Upper lobe of right lung (tissue), 1 donor: Measurements from ENCODE around the gene TFDP1. TPM values are rescaled to one million over a fixed set of nuclear protein-coding genes. Genes with fewer than 3 reads are reported as not detected.

Experiments used
- ATAC-seq: fragments of 200-7000 bp; cut with Tn5 transposase; one replicate; pipeline ENCODE4 v1.9.1; 2020; ENCODE audit warnings: mild to moderate bottlenecking, moderate library complexity
- DNase-seq: peaks from one replicate; pipeline ENCODE4 v3.0.0-alpha.2; 2020
- H3K27ac ChIP-seq: fragments of 200-600 bp; one replicate; pipeline ENCODE4 v1.8.0; 2022
- H3K27me3 ChIP-seq: fragments of 200-600 bp; one replicate; pipeline ENCODE4 v1.8.0; 2022; ENCODE audit warnings: mild to moderate bottlenecking
- H3K36me3 ChIP-seq: fragments of 200-600 bp; one replicate; pipeline ENCODE4 v1.8.0; 2022
- H3K4me1 ChIP-seq: fragments of 200-600 bp; one replicate; pipeline ENCODE4 v1.8.0; 2022
- H3K4me3 ChIP-seq: fragments of 200-600 bp; one replicate; pipeline ENCODE4 v1.8.0; 2022; ENCODE audit warnings: mild to moderate bottlenecking
- H3K9me3 ChIP-seq: fragments of 200-600 bp; one replicate; pipeline ENCODE4 v1.8.0; 2022
- intact Hi-C: fragments of 100-400 bp; cut with DNase I; formaldehyde crosslinking; loops from one replicate; pipeline ENCODE4 v1.11.0; 2022
- total RNA-seq: library from RNA; stranded (reverse); fragmentation: NEBNext Ultra II Directional; extraction: Animal tissue kit (Norgen Biotek cat#: 25700); gene quantifications from one replicate; pipeline ENCODE4 v1.2.1, GENCODE V29; 2021
- TF ChIP-seq, protein P1 (sequence below): fragments of 200-600 bp; IDR thresholded peaks from one replicate; pipeline ENCODE4 v1.8.0; 2022; ENCODE audit warnings: antibody characterized with exemption
- donor health status: DM: no; HTN: yes; CAD: no; lungs with severe emphysema.

The TFDP1 gene
- total RNA-seq, 1 donor from 2014 or later, result 42.3 TPM

DNA sequence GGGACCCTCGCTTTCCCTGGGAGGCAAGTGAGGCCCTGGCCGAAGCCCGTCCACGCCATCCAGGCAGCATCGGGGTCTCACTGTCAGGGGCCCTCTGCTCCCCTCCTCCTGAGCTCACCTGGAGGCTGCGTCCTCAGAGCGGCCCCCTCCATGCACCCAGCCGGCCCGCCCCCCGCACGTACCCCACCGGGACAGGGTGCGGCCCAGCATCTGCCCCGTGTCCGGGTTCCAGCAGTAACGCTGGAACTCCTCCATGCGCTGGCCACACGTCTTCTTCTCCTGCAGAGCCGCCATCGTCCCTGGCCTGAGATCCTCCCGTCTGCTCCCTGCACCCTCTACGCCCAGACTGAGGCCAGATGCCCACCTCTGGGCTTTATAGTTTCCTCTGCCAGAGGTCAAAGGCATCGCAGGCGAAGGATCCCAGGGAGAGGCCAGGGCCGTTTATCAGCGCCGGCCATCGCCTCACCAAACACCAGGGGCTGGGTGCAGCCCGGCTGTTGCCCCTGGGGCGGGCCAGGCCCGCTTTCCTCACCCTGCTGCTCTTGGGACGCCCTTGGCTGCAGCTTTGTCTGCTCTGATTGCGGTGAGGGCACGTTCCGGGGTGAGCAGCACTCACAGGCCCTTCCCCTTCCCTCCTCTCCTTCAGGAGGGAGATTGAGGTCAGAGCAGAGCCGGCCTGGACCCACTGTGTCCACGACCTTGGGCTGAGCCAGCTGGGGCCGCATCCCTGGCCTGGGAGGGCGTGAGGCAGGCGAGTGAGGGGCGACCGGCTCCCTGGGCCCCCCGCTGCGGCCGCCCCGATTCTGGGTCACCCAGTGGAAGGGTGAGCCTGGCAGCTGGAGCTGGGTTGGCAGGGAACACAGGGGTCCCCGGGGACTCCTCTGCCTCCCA, 73.5 kb downstream of the TFDP1 start, which contains the start of gene ATP4B:
Gene ATP4B (minus strand): TSS at position 348 of the 891 bp plus-strand sequence. CDS start 54 bp downstream, at position 294.
- intact Hi-C loops, result no loop called here
- TF ChIP-seq, protein P1, sequence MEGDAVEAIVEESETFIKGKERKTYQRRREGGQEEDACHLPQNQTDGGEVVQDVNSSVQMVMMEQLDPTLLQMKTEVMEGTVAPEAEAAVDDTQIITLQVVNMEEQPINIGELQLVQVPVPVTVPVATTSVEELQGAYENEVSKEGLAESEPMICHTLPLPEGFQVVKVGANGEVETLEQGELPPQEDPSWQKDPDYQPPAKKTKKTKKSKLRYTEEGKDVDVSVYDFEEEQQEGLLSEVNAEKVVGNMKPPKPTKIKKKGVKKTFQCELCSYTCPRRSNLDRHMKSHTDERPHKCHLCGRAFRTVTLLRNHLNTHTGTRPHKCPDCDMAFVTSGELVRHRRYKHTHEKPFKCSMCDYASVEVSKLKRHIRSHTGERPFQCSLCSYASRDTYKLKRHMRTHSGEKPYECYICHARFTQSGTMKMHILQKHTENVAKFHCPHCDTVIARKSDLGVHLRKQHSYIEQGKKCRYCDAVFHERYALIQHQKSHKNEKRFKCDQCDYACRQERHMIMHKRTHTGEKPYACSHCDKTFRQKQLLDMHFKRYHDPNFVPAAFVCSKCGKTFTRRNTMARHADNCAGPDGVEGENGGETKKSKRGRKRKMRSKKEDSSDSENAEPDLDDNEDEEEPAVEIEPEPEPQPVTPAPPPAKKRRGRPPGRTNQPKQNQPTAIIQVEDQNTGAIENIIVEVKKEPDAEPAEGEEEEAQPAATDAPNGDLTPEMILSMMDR, result no peak
- Histone ChIP-seq H3K4me1 (no peaks in the 10 kb centered on the region), H3K9me3 (no peaks in the 10 kb centered on the region), H3K36me3 (no peaks in the 10 kb centered on the region), H3K4me3 (no peak within 1 kb of the TSS), H3K27me3 (no peaks in the 10 kb centered on the region), H3K27ac (no peak within 1 kb of the TSS)
- no peak for DNase-seq
- ATAC-seq, result no peak

DNA sequence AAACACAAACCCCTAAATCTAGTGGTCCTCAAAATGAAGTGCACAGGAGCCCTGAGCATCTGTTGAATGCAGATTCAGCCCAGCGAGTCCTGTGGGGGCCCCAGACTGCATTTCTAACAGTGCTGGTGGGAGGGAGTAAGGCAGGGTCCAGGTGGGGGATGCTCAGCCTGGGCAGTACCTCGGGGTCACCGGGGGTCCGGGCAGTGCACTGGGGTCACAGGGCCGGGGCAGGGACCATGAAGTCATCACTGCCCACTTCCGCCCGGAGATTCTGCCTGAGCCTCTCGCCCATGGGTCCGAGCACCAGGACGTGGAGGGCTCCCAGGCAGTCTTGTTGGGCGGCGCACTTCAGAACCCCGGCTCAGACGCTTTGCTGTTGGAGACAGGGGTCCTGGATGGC, 74.3 kb downstream of the TFDP1 start:
- intact Hi-C loops, result no loop called here
- Histone ChIP-seq H3K27me3 (no peaks in the 10 kb centered on the region), H3K27ac (no peak overlapping the region), H3K4me1 (no peaks in the 10 kb centered on the region), H3K9me3 (no peaks in the 10 kb centered on the region), H3K36me3 (no peaks in the 10 kb centered on the region), H3K4me3 (no peak overlapping the region)
- DNase-seq (peak; percentile 45), ATAC-seq (no peak)
- TF ChIP-seq, protein P1, result no peak

DNA sequence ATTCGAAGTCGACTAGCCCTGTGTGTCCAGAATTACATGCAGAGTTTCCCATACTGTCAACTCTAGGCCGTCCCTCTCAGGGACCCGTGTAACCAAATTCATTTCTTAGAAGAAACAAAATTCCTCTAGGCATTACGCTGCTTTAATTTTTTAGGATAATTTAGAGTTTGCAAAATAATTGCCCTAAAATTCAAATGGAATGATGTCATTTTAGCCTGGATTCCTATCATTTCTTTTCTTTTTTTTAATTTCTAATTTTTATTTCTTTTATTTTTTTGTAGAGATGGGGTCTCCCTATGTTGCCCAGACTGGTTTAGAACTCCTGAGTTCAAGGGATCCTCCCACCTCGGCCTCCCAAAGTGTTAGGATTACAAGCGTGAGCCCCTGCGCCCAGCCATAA, 74.8 kb downstream of the TFDP1 start:
- Histone ChIP-seq H3K4me3 (no peak overlapping the region), H3K9me3 (no peaks in the 10 kb centered on the region), H3K27me3 (no peaks in the 10 kb centered on the region), H3K27ac (no peak overlapping the region), H3K36me3 (no peaks in the 10 kb centered on the region), H3K4me1 (no peaks in the 10 kb centered on the region)
- intact Hi-C loops, result no loop called here
- ATAC-seq, result no peak
- DNase-seq, result no peak
- TF ChIP-seq, protein P1, result no peak

DNA sequence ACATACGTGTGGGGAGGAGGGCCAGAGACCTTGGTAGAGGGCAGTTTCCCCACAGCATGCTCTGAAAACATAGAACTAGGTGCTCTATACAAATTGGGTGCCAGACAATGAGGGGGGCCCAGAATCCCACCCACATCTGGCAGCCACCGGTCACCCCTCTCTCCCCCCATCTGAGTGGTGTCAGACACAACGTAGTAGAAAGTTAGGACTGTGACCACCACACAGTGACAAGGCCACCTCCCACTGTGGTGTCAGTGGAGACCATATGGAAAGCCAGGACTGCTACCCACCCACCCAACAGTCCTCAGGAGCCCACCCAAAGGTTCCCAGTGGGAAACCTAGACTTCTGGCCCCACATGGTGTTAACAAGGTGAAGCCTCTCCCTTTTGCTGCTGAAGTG, 75.5 kb downstream of the TFDP1 start:
- Histone ChIP-seq H3K27me3 (no peaks in the 10 kb centered on the region), H3K9me3 (no peaks in the 10 kb centered on the region), H3K4me1 (no peaks in the 10 kb centered on the region), H3K36me3 (no peaks in the 10 kb centered on the region), H3K27ac (no peak overlapping the region), H3K4me3 (no peak overlapping the region)
- ATAC-seq (no peak), DNase-seq (no peak)
- intact Hi-C loops, result no loop called here
- TF ChIP-seq, protein P1, result no peak

DNA sequence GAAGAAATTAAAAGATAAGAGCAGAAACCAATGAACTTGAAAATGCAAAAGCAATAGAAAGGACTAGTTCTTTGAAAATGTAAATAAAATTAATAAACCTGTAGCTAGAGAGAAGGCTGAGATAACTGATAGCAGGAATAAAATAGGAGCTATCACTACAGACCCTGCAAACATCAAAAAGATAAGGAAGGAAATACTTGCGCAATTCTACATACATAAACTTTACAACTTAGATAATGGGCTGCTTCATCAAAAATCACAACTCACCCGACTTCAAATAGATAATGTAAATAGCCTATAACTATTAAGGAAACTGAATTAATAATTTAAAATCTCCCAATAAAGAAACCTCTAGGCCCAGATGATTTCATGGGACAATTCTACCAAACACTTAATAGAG, 77.0 kb downstream of the TFDP1 start:
- DNase-seq (no peak), ATAC-seq (no peak)
- TF ChIP-seq, protein P1, result no peak
- intact Hi-C loops, result no loop called here
- Histone ChIP-seq H3K27me3 (no peaks in the 10 kb centered on the region), H3K9me3 (no peaks in the 10 kb centered on the region), H3K4me1 (no peaks in the 10 kb centered on the region), H3K4me3 (no peak overlapping the region), H3K36me3 (no peaks in the 10 kb centered on the region), H3K27ac (no peak overlapping the region)
